Suprapubic skin (tissue), 3 donors: ENCODE data around the gene NTF4.

Experiments used
- CTCF ChIP-seq, 2 donors: fragments of 200-600 bp in 1 of 2; fragments of 450-650 bp in 1 of 2; sonication (generic) in 1 of 2; IDR thresholded peaks; one replicate each; pipeline ENCODE4 v1.5.1; 2016 to 2019; ENCODE audit warnings: antibody characterized with exemption in 2 of 2, mild to moderate bottlenecking in 1 of 2, moderate library complexity in 1 of 2
- POLR2AphosphoS5 ChIP-seq, 3 donors: sonication (generic); formaldehyde crosslinking; IDR thresholded peaks; one replicate each; pipeline ENCODE4 v1.6.1; 2017; ENCODE audit warnings: antibody characterized with exemption in 3 of 3

- TF ChIP-seq CTCF (IDR thresholded peaks at IDR 0.05) (no peak), POLR2AphosphoS5 (IDR thresholded peaks at IDR 0.05) (no peak)
These were observed at the start of gene NTF4 for GRCh38 chr19:49064768-49065611.
